Fibroblast of peridontal ligament (primary cell): ENCODE results near the gene BAZ2B.

Experiments
- DNase-seq: peaks from one replicate; pipeline ENCODE4 v3.0.0-alpha.2; 2010; ENCODE audit errors: extremely low read depth

Gene BAZ2B

DNA sequence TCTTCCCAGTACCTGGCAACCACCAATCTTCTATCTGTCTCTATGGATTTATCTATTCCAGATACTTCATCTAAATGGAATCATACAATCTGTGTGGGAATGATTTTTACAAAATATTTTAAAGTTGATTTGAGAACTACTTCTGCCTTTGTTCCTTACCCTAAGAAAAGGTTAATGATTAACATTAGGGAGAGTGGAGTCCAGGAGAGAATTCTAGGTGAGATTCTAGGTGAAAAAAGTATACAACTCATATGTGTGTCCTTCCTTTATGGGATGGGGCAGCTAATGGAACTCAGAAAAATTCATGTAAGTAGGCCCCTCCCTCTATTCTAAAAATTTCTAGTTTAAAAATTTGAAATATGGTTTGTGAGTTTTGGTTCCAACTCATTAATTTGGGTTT is 293.9 kb downstream of the BAZ2B start:
- DNase-seq: no peak

DNA sequence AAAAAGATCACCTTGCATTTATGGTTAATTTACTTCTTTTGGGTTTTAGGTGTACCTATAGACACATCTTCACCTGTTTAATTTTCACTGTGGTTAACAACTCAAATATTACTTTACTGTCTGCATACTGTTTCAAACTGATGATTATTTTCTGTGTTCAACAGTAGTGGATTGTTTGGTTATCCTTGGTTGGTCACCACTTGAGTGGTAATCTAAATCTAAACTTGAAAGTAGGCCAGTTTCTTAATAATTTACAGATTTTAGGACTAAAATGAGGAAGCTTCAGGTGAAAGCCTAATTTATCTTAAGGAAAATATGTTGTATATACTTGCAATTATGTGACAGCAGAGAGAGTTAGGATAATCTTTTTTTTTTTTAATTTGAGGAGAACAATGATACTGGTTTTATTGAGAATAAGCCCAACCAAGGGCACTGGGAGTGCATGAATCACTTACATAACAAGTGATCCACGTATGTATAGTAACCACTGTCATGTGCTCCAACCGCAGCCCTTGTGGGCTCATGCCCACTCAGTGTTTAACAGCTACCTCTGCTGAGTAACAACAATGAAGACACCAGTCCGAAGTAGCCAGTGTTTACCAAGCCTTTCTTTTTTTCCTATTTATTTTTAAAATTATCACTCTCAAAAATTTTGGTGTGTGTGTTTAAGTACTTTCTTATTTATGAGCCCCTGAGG is 298.8 kb downstream of the BAZ2B start:
- DNase-seq: peak; percentile 39

DNA sequence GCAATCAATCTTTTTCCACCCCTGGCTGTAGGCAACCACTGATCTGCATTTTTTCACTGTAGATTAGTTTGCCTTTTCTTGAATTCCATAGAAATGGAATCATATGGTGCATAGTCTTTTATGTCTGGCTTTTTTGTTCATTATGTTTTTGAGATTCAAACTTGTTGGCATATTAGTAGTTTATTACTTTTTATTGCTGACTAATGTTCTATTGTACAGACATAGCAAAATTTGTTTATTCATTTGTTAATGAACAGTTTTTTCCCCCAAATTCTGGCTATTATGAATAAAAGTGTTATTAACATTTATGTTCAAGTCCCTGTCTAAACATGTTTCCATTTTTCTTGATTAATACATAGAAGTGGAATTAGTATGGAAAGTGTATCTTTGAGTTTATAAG is 308.4 kb downstream of the BAZ2B start:
- DNase-seq: no peak

DNA sequence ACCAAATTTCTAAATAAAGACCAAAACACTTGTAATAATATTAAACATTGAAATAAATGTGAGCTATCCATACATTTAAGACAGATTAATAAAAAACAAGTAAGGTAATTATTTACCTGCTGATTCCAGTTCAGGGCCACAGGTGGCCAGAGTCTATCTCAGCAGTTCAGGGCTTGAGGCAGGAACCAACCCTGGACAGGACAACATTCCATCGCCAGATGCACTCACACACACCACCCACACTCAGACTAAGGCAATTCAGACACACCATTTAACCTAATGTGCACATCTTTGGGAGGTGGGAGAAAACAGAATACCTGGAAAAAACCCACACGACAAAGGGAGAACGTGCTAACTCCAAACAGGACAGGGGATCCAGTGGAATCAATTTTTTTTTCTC is 315.8 kb downstream of the BAZ2B start:
- no peak for DNase-seq

- peak; percentile 23 for DNase-seq
Observed at GRCh38 chr2:159298967-159299366, 317.4 kb downstream of the BAZ2B start.

- DNase-seq: no peak
Observed at GRCh38 chr2:159297042-159297707, 319.2 kb downstream of the BAZ2B start.

GRCh38 chr2:159292157-159292556 is 324.2 kb downstream of the BAZ2B start:
- DNase-seq: no peak

DNA sequence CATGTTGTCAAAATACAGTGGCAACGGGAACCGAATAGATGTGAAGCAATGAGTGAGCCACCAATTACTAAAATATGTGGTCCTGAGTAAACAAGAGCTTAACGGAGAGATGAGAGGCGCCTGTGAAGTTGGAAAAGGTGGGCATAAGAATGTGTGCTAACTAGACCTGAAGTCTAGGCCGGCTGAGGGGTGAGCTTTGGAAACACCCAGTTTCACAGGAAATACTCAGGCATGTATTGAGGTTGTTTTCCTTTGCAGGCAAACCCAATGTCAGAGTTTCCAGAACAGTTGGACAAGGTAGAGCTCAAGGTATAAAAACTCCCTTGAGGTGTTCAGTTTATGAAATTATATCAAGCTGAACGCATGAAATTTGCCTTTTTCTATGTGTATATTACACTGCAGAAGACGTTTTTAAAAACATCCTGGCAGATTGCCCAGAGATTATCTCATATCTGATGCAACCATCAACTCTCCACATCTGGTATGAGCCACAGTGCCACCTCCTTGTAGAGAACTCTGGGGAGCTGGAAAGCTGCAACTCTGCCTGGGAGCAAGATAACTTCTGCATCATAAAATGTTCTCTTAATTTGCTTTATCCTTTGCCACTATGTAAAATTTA is 325.9 kb downstream of the BAZ2B start:
- DNase-seq: peak; percentile 98

DNA sequence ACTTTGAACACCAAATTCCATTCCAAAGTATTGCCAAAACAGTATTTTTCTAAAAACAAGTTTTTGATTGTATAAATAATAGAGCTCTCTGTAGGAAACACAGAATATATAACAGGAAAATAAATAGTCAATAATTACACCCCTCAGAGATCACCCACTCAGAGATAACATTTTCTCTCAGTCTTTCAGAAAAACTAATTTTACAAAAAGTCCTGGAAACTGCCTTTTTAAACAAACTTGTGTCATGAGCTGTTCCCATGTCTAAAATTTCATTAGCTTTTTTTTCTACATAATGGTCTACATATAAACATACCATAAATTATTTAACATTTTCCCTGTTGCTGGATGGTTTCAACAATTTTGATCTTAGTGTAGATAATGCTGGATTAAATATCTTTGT is 328.6 kb downstream of the BAZ2B start:
- no peak for DNase-seq

DNA sequence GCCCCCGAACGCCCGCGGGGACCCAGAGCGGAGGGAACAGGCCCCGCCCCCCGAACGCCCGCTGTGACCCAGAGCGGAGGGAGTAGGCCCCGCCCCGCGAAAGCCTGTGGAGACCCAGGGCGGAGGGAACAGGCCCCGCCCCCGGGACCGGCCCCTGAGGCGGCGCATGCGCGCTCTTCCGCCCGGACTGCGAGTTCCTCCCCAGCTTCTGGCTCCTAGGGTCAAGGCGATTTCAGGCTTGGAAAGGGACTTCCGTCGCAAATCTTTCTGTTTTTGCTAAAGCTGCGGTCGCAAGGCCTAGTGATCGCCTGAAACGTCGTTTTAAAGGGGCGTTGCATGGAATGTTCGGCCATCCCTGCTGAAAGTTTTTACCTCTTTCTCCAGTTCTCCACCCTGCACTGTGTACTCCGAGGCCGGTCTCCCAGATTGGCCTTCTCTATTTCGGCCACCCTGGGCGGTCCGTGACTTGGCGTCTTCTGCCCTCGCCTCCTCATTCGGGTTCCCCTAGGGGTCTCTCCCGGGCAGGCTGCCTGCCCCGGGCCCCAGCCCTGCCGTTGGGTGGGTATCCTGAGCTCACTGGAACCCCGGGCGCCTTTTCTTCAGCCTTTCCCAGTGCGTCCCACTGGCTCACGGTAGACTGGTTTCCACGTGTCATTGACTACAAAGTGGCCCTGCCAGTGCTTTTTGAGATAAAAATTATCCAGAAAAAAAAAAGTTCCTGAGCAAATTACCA is 329.5 kb downstream of the BAZ2B start:
- peak; percentile 91 for DNase-seq

- DNase-seq: peak; percentile 54
Observed at GRCh38 chr2:159285929-159286708, 330.2 kb downstream of the BAZ2B start, which contains the start of gene WDSUB1. Gene WDSUB1 (minus strand): TSS chr2:159286703. CDS start chr2:159283069, 3,634 bp downstream.

GRCh38 chr2:159285433-159285832 is 330.9 kb downstream of the BAZ2B start:
- DNase-seq: no peak

- no peak for DNase-seq
Observed at GRCh38 chr2:159283529-159283928, 332.8 kb downstream of the BAZ2B start.

DNA sequence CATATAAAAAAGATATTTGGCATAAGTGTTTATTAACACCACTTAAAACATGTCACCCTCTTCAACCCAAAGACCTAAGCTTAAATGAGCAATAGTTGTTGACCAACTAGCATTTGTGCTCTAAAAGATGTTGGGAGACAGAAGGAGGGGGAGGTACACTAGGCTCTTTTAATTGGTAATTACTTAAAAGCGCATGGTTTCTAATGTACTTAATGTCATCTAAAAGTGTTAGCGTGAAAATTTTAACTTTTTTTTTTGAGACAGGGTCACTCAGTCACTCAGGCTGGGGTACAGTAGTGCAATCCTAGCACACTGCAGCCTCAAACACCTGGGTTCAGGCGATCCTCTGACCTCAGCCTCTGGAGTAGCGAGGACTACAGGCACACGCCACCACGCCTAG is 335.3 kb downstream of the BAZ2B start:
- DNase-seq: no peak

DNA sequence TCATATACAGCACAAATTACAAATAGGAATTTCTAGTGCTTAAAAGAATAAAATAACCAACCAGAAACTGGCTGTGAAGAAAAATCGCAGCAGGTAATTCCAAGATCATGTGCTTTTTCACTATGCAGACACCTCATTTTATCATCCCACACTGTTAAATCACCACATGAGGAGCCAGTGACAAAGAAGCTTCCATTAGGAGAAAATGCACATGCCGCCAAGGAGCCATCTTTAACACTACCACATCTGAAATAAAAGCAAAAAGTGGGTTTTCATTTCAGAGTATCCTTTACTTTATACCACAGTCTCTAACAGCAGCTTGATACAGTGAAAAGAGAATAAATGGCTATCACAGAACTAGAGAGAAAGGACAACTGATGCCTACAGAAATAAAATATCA is 336.6 kb downstream of the BAZ2B start:
- no peak for DNase-seq

DNA sequence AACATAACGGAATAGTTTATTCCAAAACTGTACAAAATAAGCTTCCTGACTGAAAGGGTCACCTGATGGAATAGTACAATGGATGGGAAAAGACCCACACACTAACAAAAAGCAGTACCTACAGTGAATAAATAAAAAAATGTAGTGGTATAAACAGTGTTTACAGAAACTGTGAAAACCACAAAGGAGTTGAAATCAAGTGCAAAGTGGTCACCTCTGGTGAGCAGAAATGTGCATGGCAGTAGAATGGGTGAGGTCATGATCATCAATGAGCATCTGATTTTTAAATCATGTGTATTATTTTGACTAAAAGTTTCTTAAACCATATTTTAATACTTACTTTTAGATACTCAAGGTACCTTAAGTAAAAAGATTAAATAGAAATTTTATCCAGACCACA is 341.2 kb downstream of the BAZ2B start:
- no peak for DNase-seq

DNA sequence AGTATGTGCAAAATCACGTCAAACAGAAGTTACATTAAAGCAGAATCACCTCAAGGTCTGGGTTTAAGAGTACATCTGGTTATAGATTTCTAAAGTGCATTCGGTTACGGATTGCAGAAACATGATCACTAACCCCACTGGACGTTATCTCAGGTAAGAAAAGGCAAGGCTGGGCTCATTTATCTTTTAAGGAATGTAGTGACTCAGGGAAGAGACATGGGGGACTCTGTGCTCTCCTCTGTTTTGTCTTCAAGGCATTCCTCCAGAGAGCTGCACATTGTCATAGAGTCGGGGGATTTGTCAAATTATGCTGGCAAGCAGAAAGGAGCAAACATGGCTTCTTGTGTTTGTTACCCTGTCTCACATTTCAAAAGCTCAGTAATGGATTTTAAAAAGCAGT is 344.2 kb downstream of the BAZ2B start:
- no peak for DNase-seq

GRCh38 chr2:159270744-159271379 is 345.5 kb downstream of the BAZ2B start:
- no peak for DNase-seq
